ENCODE results near the gene FAM174C. TPM values are rescaled to one million over a fixed set of nuclear protein-coding genes. Genes with fewer than 3 reads are reported as not detected.

FAM174C gene
- polyA plus RNA-seq, 1 donor (not counting 4 experiments of a cell fraction or from before 2014, with no cell fraction given): 18.5 TPM

DNA sequence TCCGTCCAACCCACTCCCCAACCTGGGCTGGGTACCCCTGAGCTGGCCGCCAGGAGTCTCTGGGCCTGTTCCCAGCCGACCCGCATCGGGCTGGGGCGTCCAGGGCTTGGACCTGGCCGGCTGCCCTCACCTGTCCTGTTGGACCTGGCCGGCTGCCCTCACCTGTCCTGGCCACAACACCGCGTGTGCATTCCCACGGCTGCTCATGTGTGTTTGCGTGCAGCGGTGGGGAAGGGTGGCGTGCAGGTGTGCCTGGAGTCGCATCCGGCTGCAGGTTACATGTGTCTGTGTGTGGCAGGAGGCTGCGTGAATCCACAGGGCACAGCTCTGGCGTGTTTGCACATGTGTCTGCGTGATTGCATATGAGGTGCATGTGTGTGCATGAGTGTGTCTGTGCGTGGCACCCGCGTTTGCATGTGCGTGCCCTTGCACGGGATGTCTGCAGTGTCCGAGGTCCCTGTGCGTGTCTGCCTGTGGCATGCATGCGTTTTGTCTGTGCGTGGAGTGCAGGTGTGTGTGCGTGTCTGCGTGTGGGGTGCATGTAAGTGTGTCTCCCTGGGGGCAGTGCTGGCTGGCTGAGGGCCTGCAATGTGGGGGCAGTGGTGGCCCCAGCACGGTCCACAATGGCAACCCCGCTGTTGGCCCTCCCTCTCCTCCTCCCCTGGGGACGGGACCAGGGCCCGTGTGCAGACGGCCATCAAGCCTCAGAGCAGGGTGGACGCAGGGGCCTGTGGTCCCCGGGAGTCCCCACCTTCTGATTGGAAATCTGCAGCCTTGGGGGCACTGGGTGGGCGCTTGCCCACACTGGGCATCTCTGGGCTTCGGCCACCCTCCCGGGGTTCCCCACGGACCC, 13.7 kb downstream of the FAM174C start:
- H3K4me1 ChIP-seq (ENCODE audit: control insufficient read depth, extremely low read depth, insufficient read depth, low read length): no peaks in the 10 kb centered on the region
- H3K27ac ChIP-seq (ENCODE audit: control insufficient read depth, insufficient read depth, low read length): no peak overlapping the region
- H3K9me3 ChIP-seq (ENCODE audit: control insufficient read depth, low read depth, low read length): no peaks in the 10 kb centered on the region
- H3K9me1 ChIP-seq (ENCODE audit: control insufficient read depth, extremely low read depth, insufficient read depth, low read length): no peaks in the 10 kb centered on the region
- no peak overlapping the region for H2AFZ ChIP-seq (ENCODE audit: control insufficient read depth, low read length)
- no peaks in the 10 kb centered on the region for H3K36me3 ChIP-seq (ENCODE audit: control insufficient read depth in 2 of 2, extremely low read depth in 1 of 2, insufficient read depth in 2 of 2, low read length in 2 of 2)
- peak; percentile 67 for TF ChIP-seq EZH2 (IDR thresholded peaks at IDR 0.05; ENCODE audit: low read length)
- TF ChIP-seq, protein P1, sequence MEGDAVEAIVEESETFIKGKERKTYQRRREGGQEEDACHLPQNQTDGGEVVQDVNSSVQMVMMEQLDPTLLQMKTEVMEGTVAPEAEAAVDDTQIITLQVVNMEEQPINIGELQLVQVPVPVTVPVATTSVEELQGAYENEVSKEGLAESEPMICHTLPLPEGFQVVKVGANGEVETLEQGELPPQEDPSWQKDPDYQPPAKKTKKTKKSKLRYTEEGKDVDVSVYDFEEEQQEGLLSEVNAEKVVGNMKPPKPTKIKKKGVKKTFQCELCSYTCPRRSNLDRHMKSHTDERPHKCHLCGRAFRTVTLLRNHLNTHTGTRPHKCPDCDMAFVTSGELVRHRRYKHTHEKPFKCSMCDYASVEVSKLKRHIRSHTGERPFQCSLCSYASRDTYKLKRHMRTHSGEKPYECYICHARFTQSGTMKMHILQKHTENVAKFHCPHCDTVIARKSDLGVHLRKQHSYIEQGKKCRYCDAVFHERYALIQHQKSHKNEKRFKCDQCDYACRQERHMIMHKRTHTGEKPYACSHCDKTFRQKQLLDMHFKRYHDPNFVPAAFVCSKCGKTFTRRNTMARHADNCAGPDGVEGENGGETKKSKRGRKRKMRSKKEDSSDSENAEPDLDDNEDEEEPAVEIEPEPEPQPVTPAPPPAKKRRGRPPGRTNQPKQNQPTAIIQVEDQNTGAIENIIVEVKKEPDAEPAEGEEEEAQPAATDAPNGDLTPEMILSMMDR (optimal IDR thresholded peaks at IDR 0.05 in 1 of 3, IDR thresholded peaks at IDR 0.05 in 1 of 3, conservative IDR thresholded peaks at IDR 0.05 in 1 of 3; ENCODE audit: extremely low read depth in 1 of 3, insufficient read depth in 2 of 3, low read length in 3 of 3): no peak
- no peak for FAIRE-seq
- no peak overlapping the region for H3K9ac ChIP-seq (ENCODE audit: control insufficient read depth, extremely low read depth, insufficient read depth, low read length)
- H3K4me2 ChIP-seq (ENCODE audit: control insufficient read depth, extremely low read depth, insufficient read depth, low read depth, low read length): no peak overlapping the region
- H3K79me2 ChIP-seq (ENCODE audit: control insufficient read depth, insufficient read depth, low read length): no peaks in the 10 kb centered on the region
- DNase-seq (ENCODE audit: low read depth, low spot score): no peak
- dilution Hi-C loops (cut with MboI; ENCODE audit: extremely low pct_ligation_motif_present, low sequenced_read_pairs): no loop called here
- H3K27me3 ChIP-seq (ENCODE audit: control insufficient read depth, extremely low read depth, insufficient read depth, low read length): peaks cover 91% of the 10 kb centered on the region
- H4K20me1 ChIP-seq (ENCODE audit: control insufficient read depth, extremely low read depth, insufficient read depth, low read length): peaks cover 3% of the 10 kb centered on the region
- H3K4me3 ChIP-seq (ENCODE audit: control insufficient read depth in 2 of 3, extremely low read depth in 1 of 3, insufficient read depth in 2 of 3, low read depth in 1 of 3, low read length in 3 of 3): no peak overlapping the region

DNA sequence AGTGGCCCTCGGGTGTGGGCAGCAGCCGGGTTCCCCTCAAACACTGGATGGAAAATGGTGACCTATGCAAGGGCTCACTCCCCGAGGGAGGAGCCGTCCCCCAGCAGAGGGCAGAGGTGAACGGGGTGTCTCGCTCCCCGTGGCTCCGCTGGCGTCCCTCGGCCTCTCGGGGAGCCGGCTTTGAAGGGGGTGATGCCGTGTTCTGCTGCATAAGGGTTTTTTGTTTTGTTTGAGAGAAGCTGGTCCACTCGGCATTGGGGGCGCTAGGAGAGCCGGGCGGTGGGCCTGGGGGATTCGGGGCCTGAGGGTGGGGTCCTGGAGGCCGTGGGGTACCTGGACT, 14.3 kb downstream of the FAM174C start:
- Histone ChIP-seq H3K9me3 (ENCODE audit: control insufficient read depth, low read depth, low read length) (no peaks in the 10 kb centered on the region), H3K79me2 (ENCODE audit: control insufficient read depth, insufficient read depth, low read length) (no peaks in the 10 kb centered on the region), H3K9ac (ENCODE audit: control insufficient read depth, extremely low read depth, insufficient read depth, low read length) (no peak overlapping the region), H3K36me3 (ENCODE audit: control insufficient read depth in 2 of 2, extremely low read depth in 1 of 2, insufficient read depth in 2 of 2, low read length in 2 of 2) (no peaks in the 10 kb centered on the region), H3K27me3 (ENCODE audit: control insufficient read depth, extremely low read depth, insufficient read depth, low read length) (peaks cover 91% of the 10 kb centered on the region), H3K4me3 (ENCODE audit: control insufficient read depth in 2 of 3, extremely low read depth in 1 of 3, insufficient read depth in 2 of 3, low read depth in 1 of 3, low read length in 3 of 3) (no peak overlapping the region), H3K4me1 (ENCODE audit: control insufficient read depth, extremely low read depth, insufficient read depth, low read length) (no peaks in the 10 kb centered on the region), H3K27ac (ENCODE audit: control insufficient read depth, insufficient read depth, low read length) (no peak overlapping the region), H2AFZ (ENCODE audit: control insufficient read depth, low read length) (no peak overlapping the region), H3K9me1 (ENCODE audit: control insufficient read depth, extremely low read depth, insufficient read depth, low read length) (no peaks in the 10 kb centered on the region), H3K4me2 (ENCODE audit: control insufficient read depth, extremely low read depth, insufficient read depth, low read depth, low read length) (no peak overlapping the region), H4K20me1 (ENCODE audit: control insufficient read depth, extremely low read depth, insufficient read depth, low read length) (no peaks in the 10 kb centered on the region)
- TF ChIP-seq EZH2 (IDR thresholded peaks at IDR 0.05; ENCODE audit: low read length): no peak
- TF ChIP-seq, protein P1 (optimal IDR thresholded peaks at IDR 0.05 in 1 of 3, IDR thresholded peaks at IDR 0.05 in 1 of 3, conservative IDR thresholded peaks at IDR 0.05 in 1 of 3; ENCODE audit: extremely low read depth in 1 of 3, insufficient read depth in 2 of 3, low read length in 3 of 3): no peak
- FAIRE-seq (no peak), DNase-seq (ENCODE audit: low read depth, low spot score) (no peak)
- dilution Hi-C loops (cut with MboI; ENCODE audit: extremely low pct_ligation_motif_present, low sequenced_read_pairs): no loop called here

Measured in keratinocyte (primary cell).